OCI-LY1 (cell line): ENCODE data around the gene PLEKHA6.

ENCODE experiments used
- CTCF ChIP-seq: fragments of 200-600 bp; sonication (generic), shearing (Covaris generic); IDR thresholded peaks from 2 replicates; pipeline ENCODE4 v1.5.1; 2017; ENCODE audit warnings: mild to moderate bottlenecking, antibody characterized with exemption, low read length, moderate library complexity, mixed read lengths
- EZH2 ChIP-seq: fragments of 200-600 bp; sonication (generic), shearing (Covaris generic); IDR thresholded peaks from 2 replicates; pipeline ENCODE4 v1.8.0; 2017; ENCODE audit warnings: borderline replicate concordance, mixed run types, mild to moderate bottlenecking, antibody characterized with exemption, low read length, moderate library complexity, mixed read lengths

- TF ChIP-seq CTCF (no peak), EZH2 (no peak)
These were observed 11.5 kb downstream of the PLEKHA6 start for GRCh38 chr1:204348242-204348641.
